Stimulated activated CD4-positive, alpha-beta T cell treated with anti-CD3 and anti-CD28 coated beads, Interleukin-1b, Interleukin-23, amount 100 ng/mL, for 24 hours (primary cell): ENCODE data around the gene OR8G5.
"Not testable (repeated sequence)": the region's sequence is repeated elsewhere in the genome, so short reads cannot be mapped to it uniquely, and the experiment has no call there.

Experiments
- DNase-seq, 4 experiments: peaks; one replicate each; pipeline ENCODE4 v3.0.0-alpha.2; 2020; ENCODE audit warnings: low read depth in 4 of 4, low spot score in 1 of 4

OR8G5 gene

DNA sequence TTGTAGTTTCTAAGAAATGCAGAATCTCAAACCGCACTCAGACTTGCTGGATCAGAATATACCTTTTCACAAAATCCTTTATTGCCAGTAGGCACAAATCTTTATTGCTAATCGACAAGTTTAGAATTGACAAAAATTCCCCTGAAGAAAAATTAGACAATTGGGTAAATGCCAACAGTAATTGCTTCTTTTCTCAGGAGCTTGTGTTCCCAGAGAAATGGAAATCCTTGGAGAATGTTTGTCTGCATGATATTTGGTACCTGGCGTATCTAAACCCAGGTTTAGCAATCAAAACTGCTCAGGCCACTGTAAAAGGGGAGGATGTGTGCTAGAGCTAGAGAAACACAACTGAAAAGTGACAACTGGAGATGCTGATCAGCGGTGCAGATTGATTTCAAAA, at the start of gene OR8G5:
Gene OR8G5 (plus strand): TSS at position 301 of the 400 bp plus-strand sequence. CDS start 8,556 bp downstream, outside the sequence.
- no peak for DNase-seq

DNA sequence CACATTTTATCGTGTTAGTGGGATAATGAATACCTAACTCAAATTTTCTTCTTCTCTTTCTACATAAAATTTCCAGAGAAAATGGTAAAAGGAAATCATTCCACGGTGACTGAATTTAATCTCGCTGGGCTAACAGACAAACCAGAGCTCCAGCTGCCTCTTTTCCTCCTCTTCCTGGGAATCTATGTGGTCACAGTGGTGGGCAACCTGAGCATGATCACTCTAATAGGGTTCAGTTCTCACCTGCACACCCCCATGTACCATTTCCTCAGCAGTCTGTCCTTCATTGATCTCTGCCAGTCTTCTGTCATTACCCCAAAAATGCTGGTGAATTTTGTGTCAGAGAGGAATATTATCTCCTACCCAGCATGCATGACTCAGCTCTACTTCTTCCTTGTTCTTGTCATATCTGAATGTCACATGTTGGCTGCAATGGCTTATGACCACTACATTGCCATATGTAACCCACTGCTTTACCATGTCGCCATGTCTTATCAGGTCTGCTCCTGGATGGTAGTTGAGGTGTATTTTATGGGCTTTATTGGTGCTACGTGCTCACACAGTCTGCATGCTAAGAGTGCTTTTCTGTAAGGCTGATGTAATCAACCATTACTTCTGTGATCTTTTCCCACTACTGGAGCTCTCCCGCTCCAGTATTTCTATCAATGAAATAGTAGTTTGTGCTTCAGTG, 48.9 kb upstream of the OR8G5 start:
- no peak for DNase-seq

DNA sequence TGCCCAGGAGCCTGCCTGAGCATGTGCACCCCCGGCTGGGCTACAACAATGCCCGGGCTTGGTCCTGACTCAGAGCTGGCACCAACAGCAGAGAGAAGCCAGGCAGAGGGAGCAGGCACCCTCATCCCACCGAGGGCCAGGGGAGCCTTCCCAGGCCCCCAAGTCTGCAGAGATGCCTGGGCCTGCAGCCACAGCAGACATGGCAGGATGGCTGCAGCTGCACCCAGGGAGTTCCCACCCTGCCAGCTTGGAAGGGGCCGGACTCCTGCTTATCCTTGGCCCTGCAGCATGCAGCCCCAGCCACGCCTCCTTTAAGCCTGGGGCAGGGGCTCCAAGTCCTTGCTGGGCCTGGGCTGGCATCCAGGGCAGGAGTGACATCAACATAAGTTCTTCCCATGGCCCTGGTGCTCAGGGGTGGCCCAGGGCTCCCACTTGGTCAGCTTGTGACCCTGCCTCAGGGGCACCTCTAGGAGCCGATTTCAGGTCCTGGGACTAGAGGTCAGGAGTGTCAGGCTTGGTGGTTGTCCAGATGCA, 46.3 kb upstream of the OR8G5 start:
- no peak for DNase-seq

- DNase-seq: no peak
Observed at GRCh38 chr11:124210421-124210820, 45.8 kb upstream of the OR8G5 start.

GRCh38 chr11:124211321-124211720, 44.9 kb upstream of the OR8G5 start:
- DNase-seq: no peak

GRCh38 chr11:124214027-124214426, 42.1 kb upstream of the OR8G5 start:
- DNase-seq: no peak

- DNase-seq: no peak
Observed at GRCh38 chr11:124219126-124219525, 37.0 kb upstream of the OR8G5 start.

DNA sequence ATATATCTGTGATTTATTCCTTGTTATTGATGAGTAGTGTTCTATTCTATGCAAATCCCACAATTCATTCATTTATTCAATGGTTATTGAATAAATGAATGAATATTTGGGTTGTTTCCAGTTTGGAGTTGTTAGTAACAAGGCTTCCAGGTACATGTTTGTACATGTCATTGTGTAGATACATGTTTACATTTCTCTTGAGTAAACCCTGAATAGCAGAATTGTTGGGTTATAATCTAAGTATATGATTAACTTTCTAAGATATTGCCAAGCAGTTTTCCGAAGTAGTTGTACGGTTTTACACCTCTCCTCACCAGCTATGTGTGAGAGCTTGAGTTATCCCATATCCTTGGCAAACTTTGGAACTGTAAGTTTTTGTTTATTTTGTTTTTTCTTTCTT, 33.8 kb upstream of the OR8G5 start:
- no peak for DNase-seq

DNA sequence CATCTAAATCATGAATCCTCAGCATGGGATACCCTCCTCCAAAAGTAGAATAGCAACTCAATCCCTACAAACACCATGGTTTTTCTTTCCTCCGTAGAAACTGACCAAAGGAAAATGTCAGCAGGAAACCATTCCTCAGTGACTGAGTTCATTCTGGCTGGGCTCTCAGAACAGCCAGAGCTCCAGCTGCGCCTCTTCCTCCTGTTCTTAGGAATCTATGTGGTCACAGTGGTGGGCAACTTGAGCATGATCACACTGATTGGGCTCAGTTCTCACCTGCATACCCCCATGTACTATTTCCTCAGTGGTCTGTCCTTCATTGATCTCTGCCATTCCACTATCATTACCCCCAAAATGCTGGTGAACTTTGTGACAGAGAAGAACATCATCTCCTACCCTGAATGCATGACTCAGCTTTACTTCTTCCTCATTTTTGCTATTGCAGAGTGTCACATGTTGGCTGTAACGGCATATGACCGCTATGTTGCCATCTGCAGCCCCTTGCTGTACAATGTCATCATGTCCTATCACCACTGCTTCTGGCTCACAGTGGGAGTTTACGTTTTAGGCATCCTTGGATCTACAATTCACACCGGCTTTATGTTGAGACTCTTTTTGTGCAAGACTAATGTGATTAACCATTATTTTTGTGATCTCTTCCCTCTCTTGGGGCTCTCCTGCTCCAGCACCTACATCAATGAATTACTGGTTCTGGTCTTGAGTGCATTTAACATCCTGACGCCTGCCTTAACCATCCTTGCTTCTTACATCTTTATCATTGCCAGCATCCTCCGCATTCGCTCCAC, 31.4 kb upstream of the OR8G5 start:
- not testable (repeated sequence) for DNase-seq

- DNase-seq: no peak
Observed at GRCh38 chr11:124225471-124225870, 30.7 kb upstream of the OR8G5 start.

DNA sequence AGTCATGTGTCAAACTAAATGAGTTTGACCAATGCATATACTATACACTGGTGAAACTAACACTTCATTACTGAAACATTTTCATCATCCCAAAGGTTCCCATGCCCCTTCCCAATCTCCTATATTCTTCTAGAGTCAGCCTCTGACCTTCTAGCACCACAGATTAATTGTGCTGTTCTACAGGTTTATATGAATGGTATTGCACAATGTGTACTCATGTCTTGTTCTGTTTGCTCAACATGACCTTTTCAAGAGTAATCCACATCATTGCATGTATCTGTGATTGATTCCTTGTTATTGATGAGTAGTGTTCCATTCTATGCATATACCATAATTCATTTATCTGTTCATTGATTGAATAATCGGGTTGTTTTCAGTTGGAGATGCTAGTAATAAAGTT, 22.8 kb upstream of the OR8G5 start:
- DNase-seq: no peak

DNA sequence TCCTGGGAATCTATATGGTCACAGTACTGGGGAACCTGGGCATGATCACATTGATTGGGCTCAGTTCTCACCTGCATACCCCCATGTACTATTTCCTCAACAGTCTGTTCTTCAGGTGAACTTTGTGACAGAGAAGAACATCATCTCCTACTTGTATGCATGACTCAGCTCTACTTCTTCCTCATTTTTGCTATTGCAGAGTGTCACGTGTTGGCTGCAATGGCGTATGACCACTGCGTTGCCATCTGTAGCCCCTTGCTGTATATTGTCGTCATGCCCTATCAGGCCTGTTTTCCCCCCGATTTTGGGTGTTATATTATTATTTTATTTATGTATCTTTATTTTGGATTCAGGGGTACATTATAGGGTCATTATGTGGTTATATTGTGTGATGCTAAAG, 17.7 kb upstream of the OR8G5 start:
- DNase-seq: no peak

DNA sequence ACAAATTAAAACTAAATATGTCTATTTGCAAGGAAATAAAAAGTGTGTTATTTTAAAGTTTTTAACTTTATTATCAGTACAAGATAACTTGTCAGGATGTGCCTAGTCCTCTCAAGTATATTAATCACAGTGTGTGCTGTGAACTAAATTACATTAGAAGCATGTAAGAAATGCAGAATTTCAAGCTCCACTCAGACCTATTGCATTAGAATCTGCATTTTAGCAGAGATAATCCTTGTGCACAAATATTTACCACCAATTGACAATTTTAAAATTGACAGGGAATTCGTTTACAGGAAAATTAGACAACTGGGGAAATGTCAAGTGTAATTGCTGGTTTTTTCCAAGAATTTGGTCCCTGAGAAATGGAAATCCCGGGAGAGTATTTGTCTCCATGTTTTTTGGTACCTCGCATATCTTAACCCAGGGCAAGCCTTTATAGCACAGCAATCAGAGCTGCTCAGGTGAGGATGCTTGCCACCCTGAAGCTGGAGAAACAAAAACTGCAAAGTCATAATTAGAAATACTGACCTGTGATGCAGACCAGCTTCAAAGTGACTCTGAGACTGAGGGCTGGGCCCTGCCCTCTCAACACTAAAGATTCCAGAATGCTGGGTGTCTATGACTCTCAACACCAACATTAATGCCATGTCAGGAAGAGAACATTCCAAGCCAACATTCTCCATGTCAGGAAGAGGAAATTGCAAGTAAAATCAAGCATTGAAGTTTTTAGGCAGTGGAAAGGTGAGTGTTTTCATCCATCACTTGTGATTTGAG, 15.4 kb upstream of the OR8G5 start, which contains the start of gene OR8G1:
Gene OR8G1 (plus strand): TSS at position 475 of the 777 bp plus-strand sequence. CDS start 8,581 bp downstream, outside the sequence.
- no peak for DNase-seq

DNA sequence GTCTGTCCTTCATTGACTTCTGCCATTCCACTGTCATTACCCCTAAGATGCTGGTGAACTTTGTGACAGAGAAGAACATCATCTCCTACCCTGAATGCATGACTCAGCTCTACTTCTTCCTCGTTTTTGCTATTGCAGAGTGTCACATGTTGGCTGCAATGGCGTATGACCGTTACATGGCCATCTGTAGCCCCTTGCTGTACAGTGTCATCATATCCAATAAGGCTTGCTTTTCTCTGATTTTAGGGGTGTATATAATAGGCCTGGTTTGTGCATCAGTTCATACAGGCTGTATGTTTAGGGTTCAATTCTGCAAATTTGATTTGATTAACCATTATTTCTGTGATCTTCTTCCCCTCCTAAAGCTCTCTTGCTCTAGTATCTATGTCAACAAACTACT, 6.3 kb upstream of the OR8G5 start:
- not testable (repeated sequence) for DNase-seq

DNA sequence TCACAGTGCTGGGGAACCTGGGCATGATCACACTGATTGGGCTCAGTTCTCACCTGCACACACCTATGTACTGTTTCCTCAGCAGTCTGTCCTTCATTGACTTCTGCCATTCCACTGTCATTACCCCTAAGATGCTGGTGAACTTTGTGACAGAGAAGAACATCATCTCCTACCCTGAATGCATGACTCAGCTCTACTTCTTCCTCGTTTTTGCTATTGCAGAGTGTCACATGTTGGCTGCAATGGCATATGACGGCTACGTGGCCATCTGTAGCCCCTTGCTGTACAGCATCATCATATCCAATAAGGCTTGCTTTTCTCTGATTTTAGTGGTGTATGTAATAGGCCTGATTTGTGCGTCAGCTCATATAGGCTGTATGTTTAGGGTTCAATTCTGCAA, 8.9 kb downstream of the OR8G5 start:
- DNase-seq: not testable (repeated sequence)

DNA sequence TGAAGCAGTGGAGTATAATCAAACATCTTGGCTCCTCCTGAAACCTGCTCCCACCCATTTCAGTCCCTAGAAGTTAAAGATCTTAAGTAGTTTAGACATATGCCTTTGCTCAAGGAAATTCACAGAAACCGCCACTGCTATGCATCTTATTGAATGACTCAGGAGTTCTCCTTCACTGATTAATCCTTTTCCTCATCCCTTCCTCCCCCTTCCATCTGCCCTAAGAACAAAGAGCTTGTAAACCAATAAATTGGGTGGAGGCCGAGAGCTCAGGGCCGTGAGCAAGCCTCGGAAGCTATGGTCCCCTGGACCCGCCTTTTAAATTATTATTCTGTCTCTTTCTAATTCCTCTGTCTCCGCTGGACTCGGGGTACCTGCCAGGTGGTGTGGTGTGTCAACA, 14.7 kb downstream of the OR8G5 start:
- DNase-seq: not testable (repeated sequence)

GRCh38 chr11:124274000-124274399, 17.8 kb downstream of the OR8G5 start:
- DNase-seq: no peak

DNA sequence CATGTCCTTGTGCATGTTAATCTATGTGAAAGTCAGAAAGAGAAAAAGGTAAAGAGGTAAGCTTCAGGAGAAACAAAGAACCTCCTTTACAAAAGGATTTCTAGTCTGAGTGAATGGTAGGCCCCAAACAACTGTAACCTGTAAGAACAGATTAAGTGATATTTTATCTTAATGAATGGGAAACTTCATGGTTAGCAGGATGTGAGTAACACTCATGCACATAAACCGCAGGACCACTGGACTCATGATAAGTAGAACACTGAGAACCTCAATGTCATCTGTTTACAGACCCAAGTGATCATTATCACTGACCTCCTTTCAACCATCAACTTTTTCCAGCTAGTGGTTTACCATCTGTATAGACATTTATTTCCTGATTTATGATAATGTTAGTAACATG, 19.9 kb downstream of the OR8G5 start:
- DNase-seq: no peak

DNA sequence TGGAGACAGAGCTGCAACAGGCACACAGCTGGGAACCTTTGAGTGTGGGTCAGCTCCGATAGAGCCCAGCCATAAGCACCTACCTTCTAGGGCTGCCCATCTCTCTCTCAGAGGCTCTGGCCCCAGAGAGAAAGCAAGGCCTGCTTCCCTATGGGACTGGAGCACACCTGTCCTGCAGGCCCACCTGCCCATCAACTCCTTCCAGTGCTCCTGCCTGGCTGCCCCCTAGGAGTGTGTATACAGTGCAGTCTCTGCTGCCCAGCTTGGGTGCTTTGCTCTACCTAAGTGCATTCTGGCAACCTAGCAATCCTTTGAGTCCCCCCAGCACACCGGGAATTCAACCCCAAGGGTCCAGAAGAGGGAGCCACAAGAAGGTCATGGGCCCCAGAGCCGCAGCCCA, 21.0 kb downstream of the OR8G5 start:
- DNase-seq: no peak

- DNase-seq: no peak
Observed at GRCh38 chr11:124277804-124278203, 21.6 kb downstream of the OR8G5 start.

GRCh38 chr11:124278261-124278660, 22.1 kb downstream of the OR8G5 start:
- no peak for DNase-seq
